ENCODE measurements around the gene VRK2. TPM values are rescaled to one million over a fixed set of nuclear protein-coding genes. Genes with fewer than 3 reads are reported as not detected.
"Not testable (repeated sequence)": the region's sequence is repeated elsewhere in the genome, so short reads cannot be mapped to it uniquely, and the experiment has no call there.

Gene VRK2
- total RNA-seq, 4 donors from 2014 or later = 11.1 to 18.3 (median 15.1) TPM

DNA sequence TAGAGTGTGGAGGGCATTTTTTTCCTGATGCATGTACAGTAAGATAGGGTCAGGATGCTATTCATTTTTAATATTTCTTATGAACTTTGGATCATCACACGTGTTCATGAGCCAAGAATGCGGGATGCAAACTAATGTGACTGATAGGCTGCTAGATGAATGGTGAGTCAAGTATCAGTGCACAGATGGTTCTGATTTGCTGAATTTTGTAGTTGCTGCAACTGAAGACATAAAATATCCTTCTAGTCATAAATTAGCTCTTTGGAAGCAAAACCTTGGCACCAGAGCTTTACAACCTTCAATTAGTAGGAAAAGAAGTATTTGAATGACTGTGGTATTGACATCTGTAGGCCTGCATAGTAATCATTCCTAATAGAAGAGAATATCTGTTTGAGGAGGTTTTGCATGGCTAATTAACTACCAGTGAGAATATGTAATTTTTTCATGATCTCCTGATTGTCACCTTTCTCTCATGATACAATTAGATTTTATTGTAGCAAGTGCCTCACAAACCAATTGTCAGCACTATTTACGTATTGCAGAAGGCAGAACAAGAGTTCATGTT lies 94.0 kb downstream of the VRK2 start:
- Histone ChIP-seq H3K36me3 (peaks cover 4% of the 10 kb centered on the region), H3K27me3 (no peaks in the 10 kb centered on the region), H3K27ac (no peak overlapping the region), H3K4me1 (no peaks in the 10 kb centered on the region), H3K9me3 (no peaks in the 10 kb centered on the region), H3K4me3 (no peak overlapping the region)
- 77% methylated on average over 3 of the region's 3 CpGs for WGBS
- TF ChIP-seq POLR2AphosphoS5 (IDR thresholded peaks at IDR 0.05) (no peak), POLR2A (IDR thresholded peaks at IDR 0.05) (no peak), EP300 (IDR thresholded peaks at IDR 0.05) (no peak)
- TF ChIP-seq, protein P1, sequence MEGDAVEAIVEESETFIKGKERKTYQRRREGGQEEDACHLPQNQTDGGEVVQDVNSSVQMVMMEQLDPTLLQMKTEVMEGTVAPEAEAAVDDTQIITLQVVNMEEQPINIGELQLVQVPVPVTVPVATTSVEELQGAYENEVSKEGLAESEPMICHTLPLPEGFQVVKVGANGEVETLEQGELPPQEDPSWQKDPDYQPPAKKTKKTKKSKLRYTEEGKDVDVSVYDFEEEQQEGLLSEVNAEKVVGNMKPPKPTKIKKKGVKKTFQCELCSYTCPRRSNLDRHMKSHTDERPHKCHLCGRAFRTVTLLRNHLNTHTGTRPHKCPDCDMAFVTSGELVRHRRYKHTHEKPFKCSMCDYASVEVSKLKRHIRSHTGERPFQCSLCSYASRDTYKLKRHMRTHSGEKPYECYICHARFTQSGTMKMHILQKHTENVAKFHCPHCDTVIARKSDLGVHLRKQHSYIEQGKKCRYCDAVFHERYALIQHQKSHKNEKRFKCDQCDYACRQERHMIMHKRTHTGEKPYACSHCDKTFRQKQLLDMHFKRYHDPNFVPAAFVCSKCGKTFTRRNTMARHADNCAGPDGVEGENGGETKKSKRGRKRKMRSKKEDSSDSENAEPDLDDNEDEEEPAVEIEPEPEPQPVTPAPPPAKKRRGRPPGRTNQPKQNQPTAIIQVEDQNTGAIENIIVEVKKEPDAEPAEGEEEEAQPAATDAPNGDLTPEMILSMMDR (IDR thresholded peaks at IDR 0.05) = no peak
- no peak for DNase-seq (ENCODE audit: low spot score in 2 of 2)

DNA sequence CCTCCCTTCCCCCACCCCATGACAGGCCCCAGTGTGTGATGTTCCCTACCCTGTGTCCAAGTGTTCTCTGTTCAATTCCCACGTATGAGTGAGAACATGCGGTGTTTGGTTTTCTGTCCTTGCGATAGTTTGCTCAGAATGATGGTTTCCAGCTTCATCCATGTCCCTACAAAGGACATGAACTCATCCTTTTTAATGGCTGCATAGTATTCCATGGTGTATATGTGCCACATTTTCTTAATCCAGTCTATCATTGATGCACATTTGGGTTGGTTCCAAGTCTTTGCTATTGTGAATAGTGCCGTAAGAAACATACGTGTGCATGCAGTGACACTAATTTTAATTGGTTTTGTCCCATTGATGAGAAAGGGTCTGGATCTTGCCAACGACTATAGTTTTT lies 99.2 kb downstream of the VRK2 start:
- not testable (repeated sequence) for H3K27ac ChIP-seq; DNase-seq (ENCODE audit: low spot score in 2 of 2); H3K36me3 ChIP-seq; H3K27me3 ChIP-seq; H3K9me3 ChIP-seq; H3K4me1 ChIP-seq; H3K4me3 ChIP-seq
- 98% methylated on average over 6 of the region's 6 CpGs for WGBS

DNA sequence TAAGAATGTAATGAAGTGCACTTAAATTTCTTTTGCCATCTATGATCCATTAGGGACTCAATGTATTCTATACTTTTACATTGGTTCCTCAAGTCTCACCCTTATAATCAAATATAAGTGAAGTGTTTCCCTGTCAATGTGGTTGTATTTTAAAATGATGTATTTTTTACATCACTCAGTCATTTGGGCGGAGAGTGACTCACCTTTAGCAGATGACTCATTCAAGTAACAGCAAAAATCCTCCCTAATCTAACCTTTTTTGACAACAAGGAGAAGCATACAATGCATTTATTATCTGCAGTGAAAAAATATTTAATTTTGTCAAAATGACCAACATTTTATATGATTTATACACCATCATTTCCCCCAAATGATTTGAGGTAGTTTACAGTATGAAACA lies 100.1 kb downstream of the VRK2 start:
- WGBS = 66% methylated on average over 1 of the region's 1 CpG
- Histone ChIP-seq H3K4me1 (no peaks in the 10 kb centered on the region), H3K27me3 (no peaks in the 10 kb centered on the region), H3K9me3 (no peaks in the 10 kb centered on the region), H3K4me3 (no peak overlapping the region), H3K36me3 (peaks cover 4% of the 10 kb centered on the region), H3K27ac (no peak overlapping the region)
- no peak for DNase-seq (ENCODE audit: low spot score in 2 of 2)
- TF ChIP-seq POLR2A (IDR thresholded peaks at IDR 0.05) = no peak
- TF ChIP-seq POLR2AphosphoS5 (IDR thresholded peaks at IDR 0.05) = no peak
- TF ChIP-seq, protein P1 (IDR thresholded peaks at IDR 0.05) = no peak

- 90% methylated on average over 7 of the region's 7 CpGs for WGBS
- Histone ChIP-seq H3K4me1 (no peaks in the 10 kb centered on the region), H3K4me3 (no peak overlapping the region), H3K27me3 (no peaks in the 10 kb centered on the region), H3K36me3 (peaks cover 8% of the 10 kb centered on the region), H3K27ac (no peak overlapping the region), H3K9me3 (no peaks in the 10 kb centered on the region)
- no peak for TF ChIP-seq POLR2AphosphoS5 (IDR thresholded peaks at IDR 0.05)
- TF ChIP-seq, protein P1 (IDR thresholded peaks at IDR 0.05) = no peak
- TF ChIP-seq EP300 (IDR thresholded peaks at IDR 0.05) = no peak
- TF ChIP-seq POLR2A (IDR thresholded peaks at IDR 0.05) = no peak
- DNase-seq (ENCODE audit: low spot score in 2 of 2) = no peak
Measured at GRCh38 chr2:58155160-58155778, 108.7 kb downstream of the VRK2 start.

DNA sequence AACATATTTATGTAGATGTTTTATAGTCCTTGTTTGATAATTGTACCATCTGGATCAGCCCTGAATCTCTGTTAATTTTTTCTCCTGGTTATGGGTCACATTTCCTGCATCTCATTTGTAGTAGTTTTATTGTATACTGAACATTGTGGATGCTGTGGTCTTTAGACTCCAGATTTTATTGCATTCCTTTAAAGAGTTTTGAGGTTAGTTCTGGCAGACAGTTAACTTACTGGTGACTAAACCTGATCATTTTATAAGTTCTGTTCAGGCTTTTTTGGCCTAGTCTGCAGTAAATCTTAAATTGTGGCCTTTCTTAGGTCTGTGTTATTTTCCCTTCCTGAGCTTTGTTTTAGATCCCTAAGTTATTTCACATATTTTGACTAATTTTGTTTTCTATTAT lies 110.2 kb downstream of the VRK2 start:
- no peak overlapping the region for H3K4me3 ChIP-seq
- H3K9me3 ChIP-seq = no peaks in the 10 kb centered on the region
- TF ChIP-seq POLR2AphosphoS5 (IDR thresholded peaks at IDR 0.05) (no peak), POLR2A (IDR thresholded peaks at IDR 0.05) (no peak), EP300 (IDR thresholded peaks at IDR 0.05) (no peak)
- TF ChIP-seq, protein P1 (IDR thresholded peaks at IDR 0.05) = no peak
- no peaks in the 10 kb centered on the region for H3K4me1 ChIP-seq
- H3K27ac ChIP-seq = no peak overlapping the region
- peaks cover 20% of the 10 kb centered on the region for H3K36me3 ChIP-seq
- DNase-seq (ENCODE audit: low spot score in 2 of 2) = no peak
- H3K27me3 ChIP-seq = no peaks in the 10 kb centered on the region

DNA sequence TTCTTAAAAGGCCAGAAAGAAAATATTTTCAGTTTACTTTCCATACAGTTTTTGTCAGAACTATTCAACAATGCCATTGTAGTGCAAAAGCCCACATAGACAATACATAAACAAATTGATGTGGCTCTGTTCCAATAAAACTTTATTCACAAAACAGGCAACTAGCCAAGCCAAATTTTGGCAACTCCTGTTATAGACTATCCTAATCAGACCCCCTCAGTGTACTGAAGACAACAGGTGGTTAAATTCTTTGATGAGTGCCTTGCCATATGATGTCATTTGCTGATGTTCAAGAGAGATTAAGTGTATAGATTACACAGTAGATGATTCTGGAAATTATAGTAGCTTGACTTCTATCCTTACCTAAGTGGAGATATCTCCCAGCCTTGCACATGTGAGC lies 111.1 kb downstream of the VRK2 start:
- Histone ChIP-seq H3K27ac (no peak overlapping the region), H3K27me3 (no peaks in the 10 kb centered on the region), H3K9me3 (no peaks in the 10 kb centered on the region), H3K4me1 (no peaks in the 10 kb centered on the region), H3K36me3 (peaks cover 30% of the 10 kb centered on the region), H3K4me3 (no peak overlapping the region)
- TF ChIP-seq EP300 (IDR thresholded peaks at IDR 0.05) (no peak), POLR2A (IDR thresholded peaks at IDR 0.05) (no peak), POLR2AphosphoS5 (IDR thresholded peaks at IDR 0.05) (no peak)
- TF ChIP-seq, protein P1 (IDR thresholded peaks at IDR 0.05) = no peak
- DNase-seq (ENCODE audit: low spot score in 2 of 2) = no peak
